Stimulated activated CD8-positive, alpha-beta memory T cell treated with anti-CD3 and anti-CD28 coated beads, Interleukin-4, amount 100 ng/mL, for 1 hour (primary cell): ENCODE data around the gene VAV2.

Source experiments
- DNase-seq, 2 donors: peaks; one replicate each; pipeline ENCODE4 v3.0.0-alpha.2; 2020; ENCODE audit warnings: low read depth in 2 of 2, low spot score in 1 of 2

Gene VAV2

GRCh38 chr9:133855802-133856521 is 136.2 kb downstream of the VAV2 start:
- no peak for DNase-seq

- no peak for DNase-seq
Observed at GRCh38 chr9:133855371-133855770, 136.8 kb downstream of the VAV2 start.

- DNase-seq: no peak
Observed at GRCh38 chr9:133854765-133855164, 137.4 kb downstream of the VAV2 start.

GRCh38 chr9:133854048-133854447 is 138.1 kb downstream of the VAV2 start:
- no peak for DNase-seq

GRCh38 chr9:133853331-133853730 is 138.8 kb downstream of the VAV2 start:
- DNase-seq: no peak

GRCh38 chr9:133852431-133852830 is 139.7 kb downstream of the VAV2 start:
- no peak for DNase-seq

GRCh38 chr9:133851693-133852092 is 140.4 kb downstream of the VAV2 start:
- no peak for DNase-seq

- DNase-seq: no peak
Observed at GRCh38 chr9:133850937-133851336, 141.2 kb downstream of the VAV2 start.

- DNase-seq: no peak
Observed at GRCh38 chr9:133850161-133850560, 142.0 kb downstream of the VAV2 start.

GRCh38 chr9:133849110-133849670 is 142.9 kb downstream of the VAV2 start:
- no peak for DNase-seq

- DNase-seq: no peak
Observed at GRCh38 chr9:133848471-133849109, 143.5 kb downstream of the VAV2 start.

GRCh38 chr9:133846483-133847090 is 145.5 kb downstream of the VAV2 start:
- DNase-seq: no peak

- no peak for DNase-seq
Observed at GRCh38 chr9:133845440-133845839, 146.7 kb downstream of the VAV2 start.

GRCh38 chr9:133844881-133845410 is 147.2 kb downstream of the VAV2 start:
- no peak for DNase-seq

- DNase-seq: no peak
Observed at GRCh38 chr9:133844398-133844784, 147.7 kb downstream of the VAV2 start.

GRCh38 chr9:133843751-133844397 is 148.2 kb downstream of the VAV2 start:
- DNase-seq: no peak

GRCh38 chr9:133843250-133843649 is 148.9 kb downstream of the VAV2 start:
- no peak for DNase-seq

GRCh38 chr9:133842721-133843227 is 149.3 kb downstream of the VAV2 start:
- DNase-seq: no peak

GRCh38 chr9:133842174-133842573 is 149.9 kb downstream of the VAV2 start:
- DNase-seq: no peak

- no peak for DNase-seq
Observed at GRCh38 chr9:133841167-133841812, 150.8 kb downstream of the VAV2 start.
